BE2C (cell line): ENCODE data around the gene LRP6.
"Not testable (repeated sequence)": the region's sequence is repeated elsewhere in the genome, so short reads cannot be mapped to it uniquely, and the experiment has no call there.

ENCODE experiments used
- DNase-seq: peaks from one replicate; pipeline ENCODE4 v3.0.0-alpha.2; 2020
- H3K27me3 ChIP-seq: fragments of 250-450 bp; sonication (Bioruptor Pico); 2 replicates; pipeline ENCODE4 v1.5.1; 2020; ENCODE audit warnings: mild to moderate bottlenecking
- H3K36me3 ChIP-seq: fragments of 250-450 bp; sonication (Bioruptor Pico); 2 replicates; pipeline ENCODE4 v1.5.1; 2020; ENCODE audit warnings: mild to moderate bottlenecking
- H3K4me1 ChIP-seq: fragments of 250-450 bp; sonication (Bioruptor Pico); 2 replicates; pipeline ENCODE4 v1.5.1; 2020
- H3K4me3 ChIP-seq: 2 replicates; pipeline ENCODE4 v1.5.1; 2011; ENCODE audit warnings: low read depth, low read length
- H3K9me3 ChIP-seq: fragments of 250-450 bp; sonication (Bioruptor Pico); 2 replicates; pipeline ENCODE4 v1.5.1; 2020
- CTCF ChIP-seq: IDR thresholded peaks from 2 replicates; pipeline ENCODE4 v1.5.1; 2012; ENCODE audit warnings: mild to moderate bottlenecking, low read depth, low read length

LRP6 gene

GRCh38 chr12:12126551-12126950 lies 140.3 kb downstream of the LRP6 start:
- H3K27me3 ChIP-seq, result no peaks in the 10 kb centered on the region
- peaks cover 5% of the 10 kb centered on the region for H3K4me1 ChIP-seq
- no peak overlapping the region for H3K4me3 ChIP-seq
- no peak for TF ChIP-seq CTCF
- no peak for DNase-seq
- peaks cover 37% of the 10 kb centered on the region for H3K36me3 ChIP-seq
- no peaks in the 10 kb centered on the region for H3K9me3 ChIP-seq

GRCh38 chr12:12123036-12123604 lies 143.7 kb downstream of the LRP6 start:
- Histone ChIP-seq H3K27me3 (no peaks in the 10 kb centered on the region), H3K9me3 (no peaks in the 10 kb centered on the region), H3K4me1 (no peaks in the 10 kb centered on the region), H3K4me3 (no peak overlapping the region), H3K36me3 (peaks cover 38% of the 10 kb centered on the region)
- no peak for DNase-seq
- TF ChIP-seq CTCF, result no peak

GRCh38 chr12:12121061-12121460 lies 145.8 kb downstream of the LRP6 start:
- Histone ChIP-seq H3K9me3 (no peaks in the 10 kb centered on the region), H3K4me1 (no peaks in the 10 kb centered on the region), H3K36me3 (peaks cover 31% of the 10 kb centered on the region), H3K4me3 (no peak overlapping the region), H3K27me3 (no peaks in the 10 kb centered on the region)
- DNase-seq, result no peak
- TF ChIP-seq CTCF, result no peak

GRCh38 chr12:12116677-12117076 lies 150.2 kb downstream of the LRP6 start:
- Histone ChIP-seq H3K4me3 (no peak overlapping the region), H3K36me3 (peaks cover 13% of the 10 kb centered on the region), H3K27me3 (no peaks in the 10 kb centered on the region), H3K4me1 (no peaks in the 10 kb centered on the region), H3K9me3 (no peaks in the 10 kb centered on the region)
- no peak for DNase-seq
- no peak for TF ChIP-seq CTCF

GRCh38 chr12:12115514-12115913 lies 151.3 kb downstream of the LRP6 start:
- TF ChIP-seq CTCF, result no peak
- Histone ChIP-seq H3K9me3 (no peaks in the 10 kb centered on the region), H3K27me3 (no peaks in the 10 kb centered on the region), H3K36me3 (peaks cover 4% of the 10 kb centered on the region; the same call in 1 of the 2 replicates), H3K4me3 (no peak overlapping the region), H3K4me1 (no peaks in the 10 kb centered on the region)
- DNase-seq, result no peak

GRCh38 chr12:12110923-12111555 lies 155.8 kb downstream of the LRP6 start:
- H3K36me3 ChIP-seq, DNase-seq, H3K4me1 ChIP-seq, H3K9me3 ChIP-seq, H3K27me3 ChIP-seq, H3K4me3 ChIP-seq: not testable (repeated sequence)
